Islet of Langerhans (tissue), 1 donor: ENCODE results near the gene GTF2F2.

Source experiments
- FAIRE-seq: peaks from one replicate; lab custom pipeline; 2011; peaks lifted over from hg19 to GRCh38; lab: Jason Lieb, UNC

Gene GTF2F2

DNA sequence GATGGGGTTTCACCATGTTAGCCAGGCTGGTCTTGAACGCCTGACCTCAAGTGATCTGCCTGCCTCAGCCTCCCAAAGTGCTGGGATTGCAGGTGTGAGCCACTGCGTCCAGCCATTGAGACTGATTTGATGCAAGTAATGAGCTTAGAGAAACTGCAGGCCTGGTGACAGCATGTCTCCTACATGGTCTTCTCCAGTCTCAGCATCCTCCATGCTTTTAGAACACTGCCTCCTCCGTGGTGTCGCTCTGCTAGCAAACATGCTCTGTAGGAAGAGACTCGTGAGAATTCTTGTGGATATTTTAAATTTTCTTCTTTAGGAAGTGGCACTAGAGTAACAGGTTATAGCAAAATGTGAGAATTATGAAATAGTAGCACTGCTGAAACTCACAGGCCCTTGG lies 183.6 kb downstream of the GTF2F2 start:
- no peak for FAIRE-seq

DNA sequence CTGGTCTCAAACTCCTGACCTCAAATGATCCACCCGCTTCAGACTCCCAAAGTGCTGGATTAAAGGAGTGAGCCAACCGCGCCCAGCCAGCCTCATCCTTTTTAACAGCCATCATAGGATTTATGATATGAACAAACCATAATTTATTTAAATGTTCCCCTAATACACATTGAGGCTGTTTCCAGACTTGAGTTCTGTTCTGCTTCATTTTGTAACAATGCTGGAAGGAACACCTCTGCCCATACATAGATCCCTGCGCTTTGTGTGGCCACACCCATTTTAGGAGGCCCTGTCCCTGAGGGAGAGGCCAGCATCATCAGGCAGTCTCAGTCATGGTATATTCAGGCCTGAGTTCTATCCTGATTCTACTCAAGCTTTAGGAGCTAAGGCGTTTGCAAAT lies 184.8 kb downstream of the GTF2F2 start:
- no peak for FAIRE-seq

DNA sequence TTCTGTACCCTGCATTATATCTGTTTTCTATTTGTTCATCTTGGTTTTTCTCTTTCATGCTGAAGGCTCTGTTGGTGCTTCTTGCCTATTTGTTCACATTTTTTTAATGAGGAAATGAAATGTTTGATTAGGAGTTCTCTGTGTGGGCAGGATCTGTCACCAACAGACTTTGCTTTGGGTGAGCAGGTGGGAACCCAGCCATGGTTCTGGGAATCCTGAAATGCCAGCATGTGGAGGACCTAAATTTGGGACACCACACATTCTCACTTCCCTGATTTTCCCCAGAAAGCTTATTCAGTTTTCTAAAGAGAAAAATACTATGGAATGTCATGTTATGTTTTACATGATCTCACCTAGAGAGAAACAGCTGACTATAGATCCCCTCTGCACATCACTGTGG lies 186.7 kb downstream of the GTF2F2 start:
- no peak for FAIRE-seq

DNA sequence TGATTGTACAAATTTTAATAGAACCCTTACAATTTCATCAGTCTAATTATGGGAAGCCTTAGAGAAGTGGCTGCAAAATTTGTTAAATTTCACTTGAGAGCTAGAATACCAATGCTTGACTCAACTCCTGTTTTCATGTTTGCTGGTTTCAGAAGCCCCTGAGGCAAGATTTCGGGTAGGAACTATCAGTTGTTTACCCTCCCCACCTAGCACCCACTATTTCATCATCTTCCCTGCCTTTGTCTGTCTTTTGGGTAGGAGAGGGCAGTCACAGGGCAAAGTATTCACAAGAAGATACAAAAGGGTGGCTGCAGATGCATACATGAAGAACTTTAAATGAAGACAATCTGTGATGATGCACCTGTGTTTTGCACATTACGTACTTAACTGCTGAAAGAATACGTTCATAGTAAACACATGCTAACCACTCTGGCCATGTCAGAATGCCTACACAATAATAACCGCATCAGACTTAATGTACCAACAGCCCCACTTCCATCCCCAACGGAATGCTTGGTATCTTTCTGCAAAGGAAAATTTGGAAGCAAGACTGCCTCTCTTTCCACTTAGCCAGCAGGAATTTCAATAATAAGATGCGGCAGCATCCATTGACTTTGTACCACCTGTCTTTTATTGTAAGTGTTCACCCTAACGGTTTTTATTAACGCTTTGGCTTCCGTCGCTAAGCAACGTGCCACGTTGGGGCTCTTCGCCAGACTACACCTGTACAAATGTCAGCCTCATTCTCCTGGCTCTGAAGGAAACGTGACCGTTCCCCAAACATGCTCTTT lies 190.2 kb downstream of the GTF2F2 start:
- FAIRE-seq, result no peak

DNA sequence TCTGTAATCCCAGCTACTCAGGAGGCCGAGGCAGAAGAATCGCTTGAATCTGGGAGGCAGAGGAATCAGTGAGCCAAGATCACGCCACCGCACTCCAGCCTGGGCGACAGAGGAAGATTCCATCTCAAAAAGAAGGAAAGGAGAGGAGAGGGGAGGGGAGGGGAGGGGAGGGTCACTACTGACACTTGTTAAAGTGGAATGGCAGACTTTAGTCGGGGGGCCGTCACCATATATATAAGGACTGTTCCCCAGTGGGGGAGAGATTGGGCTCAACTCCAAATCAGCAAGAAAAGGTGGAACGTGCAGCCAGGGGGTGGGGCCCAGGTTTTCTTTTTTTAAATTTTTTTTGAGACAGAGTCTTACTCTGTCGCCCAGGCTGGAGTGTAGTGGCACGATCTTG lies 194.5 kb downstream of the GTF2F2 start:
- no peak for FAIRE-seq

DNA sequence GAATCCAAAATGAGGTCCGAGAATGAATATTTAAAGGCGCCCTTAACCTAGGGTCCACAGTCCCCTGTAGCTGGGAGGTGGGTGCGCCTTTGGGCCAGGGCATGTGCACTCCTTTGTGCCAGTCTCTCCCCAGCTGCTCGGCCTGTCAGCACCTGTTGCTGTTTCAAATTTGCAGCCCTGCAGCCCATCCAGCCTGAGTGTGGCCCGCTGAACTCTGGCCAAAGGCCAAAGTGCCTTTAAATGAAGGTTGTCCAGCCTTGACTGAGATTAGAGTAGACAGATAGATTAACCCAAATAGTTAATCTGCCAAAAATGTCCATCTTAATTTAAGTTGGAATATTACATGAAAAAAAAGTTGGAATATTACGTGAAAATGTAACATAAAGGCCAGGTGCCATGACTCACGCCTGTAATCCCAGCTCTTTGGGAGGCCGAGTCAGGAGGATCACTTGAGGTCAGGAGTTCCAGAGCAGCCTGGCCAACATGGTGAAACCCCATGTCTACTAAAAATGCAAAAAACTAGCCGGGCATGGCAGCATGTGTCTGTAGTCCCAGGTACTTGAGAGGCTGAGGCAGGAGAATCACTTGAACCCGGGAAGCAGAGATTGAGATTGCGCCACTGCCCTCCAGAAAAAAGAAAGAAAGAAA lies 195.3 kb downstream of the GTF2F2 start:
- no peak for FAIRE-seq

DNA sequence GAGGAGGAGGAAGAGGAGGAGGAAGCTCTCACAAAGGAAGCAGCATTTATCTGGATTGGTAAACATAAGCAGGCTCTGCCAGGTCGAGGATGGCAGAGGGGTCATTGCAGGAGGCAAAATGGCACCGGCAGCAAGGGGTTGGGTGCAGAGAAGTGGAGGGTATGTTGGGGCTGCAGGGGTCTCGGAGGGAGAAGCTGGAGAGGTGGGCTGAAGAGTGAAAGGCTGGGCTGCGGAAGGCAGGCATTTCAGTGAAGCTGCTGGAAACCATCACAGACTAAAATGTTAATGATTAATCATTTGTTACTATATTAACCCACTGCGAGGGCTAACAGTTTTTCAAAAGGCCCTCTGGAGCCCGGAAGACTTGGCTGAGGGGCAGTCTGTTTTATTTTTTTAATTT lies 196.0 kb downstream of the GTF2F2 start:
- FAIRE-seq, result no peak

DNA sequence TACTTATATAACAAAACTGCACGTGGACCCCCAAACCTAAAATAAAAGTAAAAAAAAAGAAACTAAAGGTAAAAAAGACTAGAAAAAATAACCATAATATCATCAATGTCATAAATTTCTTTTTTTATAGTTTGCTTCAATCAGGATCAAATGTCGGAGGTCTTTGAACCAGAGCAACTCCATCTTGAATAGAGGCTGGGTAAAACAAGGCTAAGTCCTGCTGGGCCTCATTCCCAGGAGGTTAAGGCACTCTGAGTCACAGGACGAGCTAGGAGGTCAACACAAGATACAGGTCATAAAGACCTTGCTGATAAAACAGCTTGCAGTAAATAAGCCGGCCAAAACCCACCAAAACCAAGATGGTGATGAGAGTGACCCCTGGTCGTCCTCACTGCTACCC lies 196.7 kb downstream of the GTF2F2 start:
- FAIRE-seq, result peak; percentile 90

DNA sequence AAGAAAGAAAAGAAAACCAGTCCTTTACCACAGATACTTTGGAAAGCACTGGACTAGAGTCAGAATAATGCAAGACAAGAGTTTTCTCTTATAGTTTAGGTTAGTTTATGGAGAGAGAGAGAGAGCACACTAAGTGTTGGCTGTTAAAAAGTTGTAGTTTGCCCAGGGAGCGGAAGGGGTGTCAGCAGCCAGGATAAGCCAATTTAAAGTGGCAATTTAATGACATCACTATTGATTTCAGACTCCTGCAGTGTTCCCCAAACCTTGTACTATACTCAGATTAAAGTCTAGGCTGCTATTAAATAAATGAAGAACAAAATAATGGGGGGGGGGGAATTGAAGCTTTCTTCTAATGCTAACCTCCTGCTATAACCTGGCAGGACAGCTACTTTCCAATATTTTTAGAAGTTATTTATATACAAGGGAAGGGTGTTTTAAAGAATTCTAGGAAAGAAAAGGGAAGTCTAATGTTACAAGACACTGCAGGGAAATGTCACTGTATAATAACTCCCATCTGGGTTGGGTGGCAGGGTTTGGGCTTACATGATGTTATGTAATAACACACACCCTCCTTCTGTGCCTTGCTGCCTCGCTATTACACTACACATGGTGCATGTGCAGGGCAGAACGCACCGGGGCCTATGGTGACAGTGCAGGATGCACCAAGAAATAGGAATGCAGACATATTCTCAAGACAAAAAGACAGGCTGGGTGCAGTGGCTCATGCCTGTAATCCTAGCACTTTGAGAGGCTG lies 200.7 kb downstream of the GTF2F2 start:
- no peak for FAIRE-seq

DNA sequence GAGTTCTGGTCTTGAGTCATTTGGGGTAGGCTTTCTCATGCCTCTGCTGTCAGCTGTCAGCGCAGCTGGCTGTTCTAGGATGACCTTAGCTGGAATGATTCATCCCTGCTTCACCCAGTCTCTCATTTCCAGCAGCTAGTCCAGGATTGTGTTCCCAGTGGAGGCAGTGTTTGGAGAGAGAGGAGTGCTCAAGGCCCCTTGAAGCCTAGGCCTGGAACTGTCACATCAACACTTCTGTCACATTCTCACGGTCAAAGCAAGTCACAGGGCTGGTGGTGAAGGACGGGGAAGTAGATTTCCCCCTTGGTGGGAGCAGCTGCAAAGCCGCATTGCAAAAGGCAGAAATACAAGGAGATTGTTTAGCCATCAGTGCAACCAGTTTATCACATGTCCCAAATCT lies 205.5 kb downstream of the GTF2F2 start:
- no peak for FAIRE-seq

DNA sequence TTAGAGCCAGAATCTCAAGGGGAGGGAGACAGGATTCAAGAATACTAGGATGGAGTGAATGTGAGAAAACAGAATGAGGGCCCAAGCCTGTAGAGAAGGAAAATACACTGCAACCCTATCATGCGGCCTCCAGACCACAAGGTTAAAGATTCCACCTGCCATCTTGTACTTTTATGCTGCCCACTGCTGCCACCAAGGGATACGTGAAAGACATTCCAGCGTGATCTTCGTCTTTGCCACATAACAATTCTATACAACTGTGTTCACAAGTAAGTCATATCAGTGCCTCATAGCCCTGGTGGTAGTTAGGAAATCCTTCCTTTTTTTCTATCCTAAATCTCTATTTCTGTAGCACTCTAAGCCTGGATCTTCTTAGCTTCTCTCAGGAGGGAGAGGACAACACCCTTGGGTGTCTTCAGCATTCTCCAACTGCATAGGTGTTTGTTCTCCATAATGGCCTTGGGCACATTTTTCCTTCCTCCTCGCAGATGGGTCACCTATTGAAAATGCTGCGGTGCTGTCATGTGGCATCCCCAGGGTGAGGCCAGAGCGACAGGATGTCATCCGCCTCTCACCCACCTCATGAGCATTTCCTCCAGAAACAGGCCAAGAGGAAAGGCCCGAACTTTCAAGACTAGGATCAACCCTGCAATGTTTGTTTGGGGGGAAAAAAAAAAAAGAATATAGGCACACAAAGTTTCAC lies 207.1 kb downstream of the GTF2F2 start:
- FAIRE-seq, result no peak

DNA sequence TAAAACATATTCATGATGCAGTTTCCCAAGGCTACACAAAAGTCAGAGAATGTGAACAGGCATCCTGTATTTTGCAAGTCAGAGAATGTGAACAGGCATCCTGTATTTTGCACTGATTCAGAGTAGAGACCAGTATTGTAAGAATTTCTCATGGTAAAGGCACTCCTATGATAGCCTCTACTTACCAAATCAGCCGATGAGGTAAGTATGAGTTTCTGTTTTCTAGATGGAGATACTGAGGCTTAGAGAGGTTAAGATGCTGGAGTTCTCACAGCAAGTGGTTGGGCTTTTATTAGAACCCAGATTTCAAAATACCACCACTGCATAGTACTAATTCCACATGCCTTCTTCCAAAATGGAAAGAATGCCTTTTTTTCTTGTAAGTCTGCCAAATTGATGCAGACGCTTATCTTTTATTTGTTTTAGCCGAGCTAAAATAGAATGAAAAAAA lies 208.4 kb downstream of the GTF2F2 start:
- FAIRE-seq, result no peak

DNA sequence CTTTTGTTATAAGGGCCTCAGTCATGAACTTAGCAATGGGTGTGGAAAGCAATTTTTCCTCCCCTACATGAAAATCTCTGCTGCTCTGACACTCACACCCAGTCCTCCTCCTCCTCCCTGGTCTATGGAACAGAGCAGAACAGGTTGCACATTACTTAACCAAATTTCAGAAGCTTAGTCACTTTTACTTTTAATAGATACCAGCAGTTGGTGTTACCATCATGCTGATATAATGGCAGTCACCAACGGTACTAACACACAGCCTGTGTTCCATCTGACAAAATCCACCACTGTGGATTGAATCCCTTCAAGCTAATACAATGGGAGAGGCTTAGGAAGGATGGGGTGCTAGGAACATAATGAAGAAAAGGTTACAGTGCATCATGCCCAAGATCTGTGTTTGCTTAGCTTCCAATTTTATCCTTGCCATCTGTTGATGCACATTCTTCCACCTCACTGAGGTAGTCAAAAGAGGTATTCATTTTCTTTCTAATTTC lies 210.9 kb downstream of the GTF2F2 start:
- no peak for FAIRE-seq

DNA sequence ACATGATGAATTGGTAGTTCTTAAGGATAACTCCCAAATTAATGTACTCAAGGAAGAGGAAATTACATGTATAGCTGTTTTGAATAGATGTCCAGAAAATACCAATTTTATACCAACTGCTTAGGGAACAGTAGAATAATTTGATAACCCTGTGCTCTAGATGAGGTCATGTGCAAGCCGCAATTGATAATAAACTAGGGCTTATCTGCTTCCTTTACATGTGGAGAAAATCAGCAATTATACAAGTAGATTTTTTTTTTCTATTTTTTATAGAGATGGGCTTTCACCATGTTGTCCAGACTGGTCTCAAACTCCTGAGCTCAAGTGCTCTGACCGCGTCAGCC lies 211.4 kb downstream of the GTF2F2 start:
- no peak for FAIRE-seq

DNA sequence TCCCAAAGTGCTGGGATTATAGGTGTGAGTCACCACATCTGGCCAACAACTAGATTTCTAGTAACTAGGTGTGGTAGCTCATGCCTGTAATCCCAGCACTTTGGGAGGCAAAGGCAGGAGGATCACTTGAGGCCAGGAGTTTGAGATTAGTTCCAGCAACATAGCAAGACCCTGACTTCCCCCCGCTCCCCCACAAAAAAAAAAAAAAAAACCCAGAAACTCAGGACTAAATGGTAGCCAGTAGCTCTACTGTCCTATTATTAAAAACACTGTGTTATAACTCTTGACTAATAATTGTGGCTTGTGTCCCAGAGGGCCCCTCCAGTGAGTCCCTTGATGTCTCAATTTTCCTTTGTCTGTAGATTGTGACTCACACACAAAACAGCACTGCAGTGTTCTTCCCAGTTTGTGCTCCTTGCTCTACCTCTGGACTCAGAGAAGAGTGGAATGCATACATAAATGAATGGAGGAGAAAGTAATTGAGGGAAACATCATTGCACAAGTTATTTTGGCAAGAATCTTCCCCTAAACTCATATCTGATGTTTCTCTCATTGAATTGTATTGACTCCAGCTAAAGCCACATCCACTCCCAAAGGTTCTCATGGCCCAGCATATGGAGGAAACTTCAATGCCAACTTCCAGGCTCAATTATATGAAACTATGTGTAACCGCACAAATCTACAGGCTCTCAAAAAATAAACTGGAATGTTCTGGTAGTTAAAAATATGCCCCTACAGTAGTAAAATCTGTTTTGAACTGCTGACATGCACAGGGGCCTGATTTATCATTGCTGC lies 211.9 kb downstream of the GTF2F2 start:
- FAIRE-seq, result no peak

DNA sequence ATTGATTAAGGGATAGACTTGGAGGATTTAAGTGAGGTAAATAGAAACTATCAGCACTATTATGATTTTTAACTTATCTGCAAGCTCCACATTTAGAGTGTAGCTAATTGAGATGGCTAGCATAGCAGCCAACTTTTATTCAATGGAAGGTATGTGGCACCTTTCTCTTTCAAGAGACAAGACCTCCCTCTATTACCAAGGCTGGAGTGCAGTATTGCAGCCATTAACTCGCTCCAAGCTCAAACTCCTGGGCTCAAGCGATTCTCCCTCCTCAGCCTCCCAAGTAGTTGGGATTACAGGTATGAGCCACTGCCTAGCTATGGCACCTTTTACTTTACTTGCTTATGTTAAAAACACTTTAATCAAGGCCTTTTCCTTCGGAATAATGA lies 212.5 kb downstream of the GTF2F2 start:
- FAIRE-seq, result no peak

DNA sequence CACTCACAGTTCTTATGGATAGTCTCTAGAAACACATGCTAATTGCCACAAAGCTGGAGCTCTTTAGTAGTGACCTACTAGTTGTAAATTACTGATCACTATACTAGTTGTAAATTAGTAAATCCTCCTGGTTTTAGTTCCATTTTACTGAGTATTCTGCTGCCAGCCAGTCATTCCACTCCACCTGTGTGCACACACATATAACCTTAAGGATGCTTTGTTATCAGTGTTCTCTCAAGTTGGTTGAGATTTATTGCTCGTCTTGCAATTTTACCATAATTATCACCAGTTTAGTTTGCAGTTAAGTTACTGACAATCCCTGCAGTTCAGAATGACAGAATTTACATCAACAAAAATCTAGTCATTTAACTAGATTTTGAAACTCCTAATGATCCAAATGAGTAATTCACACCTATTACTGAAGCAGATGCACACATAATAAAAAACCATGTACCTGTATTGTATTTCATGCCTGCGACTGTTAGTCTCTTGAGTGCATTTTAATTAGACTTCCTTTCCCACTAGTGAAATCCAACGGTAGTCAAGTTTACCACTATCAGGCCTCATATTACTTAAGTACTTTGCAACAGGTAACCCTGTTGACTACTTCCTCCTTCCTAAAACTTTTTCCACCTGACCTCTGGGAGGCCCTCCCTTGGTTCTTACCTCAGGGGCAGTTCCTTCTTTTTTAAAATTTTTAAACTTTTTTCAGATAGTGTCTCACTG lies 213.1 kb downstream of the GTF2F2 start:
- FAIRE-seq, result no peak
